ENCODE data around the gene ACTBL2. TPM values are rescaled to one million over a fixed set of nuclear protein-coding genes. Genes with fewer than 3 reads are reported as not detected.

Gene ACTBL2
- total RNA-seq: 0.10 TPM in 1 of 2 replicates, not detected in the other

GRCh38 chr5:57482671-57483106 is at the start of gene ACTBL2:
ACTBL2 (minus strand) TSS chr5:57482811; CDS start chr5:57482707, 104 bp downstream.

